Colon (tissue), 2 donors: Measurements from ENCODE around the gene YARS2.
"Not testable (repeated sequence)": the region's sequence is repeated elsewhere in the genome, so short reads cannot be mapped to it uniquely, and the experiment has no call there.

ENCODE experiments used
- FAIRE-seq: peaks from 2 replicates; lab custom pipeline; 2012; peaks lifted over from hg19 to GRCh38; lab: Jason Lieb, UNC
- donor health status: control.
- donor health status: control.

YARS2 gene

DNA sequence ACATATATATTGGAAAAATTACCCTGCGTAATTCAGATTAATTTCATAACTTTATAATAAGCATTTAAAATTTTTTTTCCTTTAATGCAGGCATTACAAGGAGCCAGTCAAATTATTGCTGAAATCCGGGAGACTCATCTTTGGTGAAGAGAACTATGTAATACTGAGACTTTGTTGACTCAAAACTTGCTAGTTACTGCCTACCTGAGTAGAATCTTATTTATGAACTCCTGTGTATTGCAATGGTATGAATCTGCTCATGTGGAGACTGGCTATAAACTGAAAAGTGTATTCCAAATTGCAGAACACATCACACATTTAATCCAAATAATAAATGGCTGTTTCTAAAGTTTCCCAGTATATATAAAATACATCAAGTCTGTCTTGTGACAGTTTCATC, 12.4 kb downstream of the YARS2 start:
- FAIRE-seq: no peak

DNA sequence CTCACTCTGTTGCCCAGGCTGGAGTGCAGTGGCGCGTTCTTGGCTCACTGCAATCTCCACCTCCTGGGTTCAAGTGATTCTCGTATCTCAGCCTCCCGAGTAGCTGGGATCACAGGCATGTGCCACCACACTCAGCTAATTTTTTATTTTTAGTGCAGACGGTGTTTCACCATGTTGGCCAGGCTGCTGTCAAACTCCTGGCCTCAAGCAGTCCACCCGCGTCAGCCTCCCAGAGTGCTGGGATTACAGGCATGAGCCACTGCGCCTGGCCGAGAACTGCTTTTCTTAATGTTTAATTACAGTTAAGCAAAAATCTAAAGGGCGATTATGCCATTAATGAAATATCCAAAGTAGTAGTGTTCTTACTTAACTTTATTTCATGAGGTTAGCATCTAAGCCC, 13.6 kb downstream of the YARS2 start:
- no peak for FAIRE-seq

DNA sequence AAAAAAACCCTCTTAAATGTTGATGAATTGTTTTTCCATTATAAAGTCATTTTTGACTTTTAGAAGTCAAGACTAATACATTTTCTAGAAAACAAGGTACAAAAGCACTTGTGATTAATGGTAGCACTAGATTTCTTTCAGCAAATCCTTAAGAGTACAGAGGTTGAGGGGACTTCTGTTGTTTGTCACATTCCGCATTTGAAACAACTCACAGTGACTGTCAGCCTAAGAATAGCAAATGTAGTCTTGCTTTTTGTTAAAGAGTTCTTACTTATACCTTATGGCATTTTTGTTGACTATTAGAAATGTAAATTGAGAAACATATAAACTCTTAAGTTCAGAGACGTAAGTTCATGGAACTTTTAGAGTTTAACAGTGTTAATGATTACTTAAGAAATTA, 16.4 kb downstream of the YARS2 start:
- no peak for FAIRE-seq

DNA sequence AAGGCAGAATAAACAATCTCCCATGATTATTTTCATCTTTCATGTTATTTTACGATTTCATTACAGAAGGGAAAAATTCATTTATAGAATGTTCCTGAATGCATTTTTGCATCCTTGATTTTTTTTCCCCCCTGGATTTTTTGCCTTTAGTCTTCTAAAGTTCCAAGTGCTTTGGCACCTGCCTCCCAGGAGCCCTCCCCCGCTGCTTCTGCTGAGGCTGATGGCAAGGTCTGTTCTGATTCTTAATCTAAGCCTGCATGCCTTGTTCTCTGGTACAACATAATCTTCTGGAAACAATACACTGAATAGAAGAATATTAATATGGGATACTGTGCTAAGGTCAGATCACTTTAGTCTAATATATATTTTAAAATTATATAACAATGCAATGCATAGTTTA, 18.0 kb downstream of the YARS2 start:
- FAIRE-seq: no peak

DNA sequence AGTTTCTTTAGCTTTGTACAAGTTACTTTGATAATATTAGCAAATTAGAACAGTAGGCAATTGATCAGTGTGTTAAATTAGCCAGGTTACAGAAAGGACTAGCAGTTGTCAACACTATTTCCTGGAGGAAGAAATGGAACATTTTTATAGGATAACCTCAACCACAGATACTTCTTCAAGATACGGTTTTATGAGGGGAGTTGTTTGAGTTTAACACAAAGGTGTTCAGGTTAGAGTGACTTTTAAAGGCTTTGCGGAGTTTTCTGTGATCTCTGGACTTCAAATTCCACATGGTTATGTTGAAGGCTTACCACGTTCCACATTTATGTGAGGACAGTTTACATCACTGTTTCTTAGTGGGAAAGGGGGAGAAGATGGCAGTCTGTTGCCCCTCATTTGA, 19.3 kb downstream of the YARS2 start:
- FAIRE-seq: no peak

DNA sequence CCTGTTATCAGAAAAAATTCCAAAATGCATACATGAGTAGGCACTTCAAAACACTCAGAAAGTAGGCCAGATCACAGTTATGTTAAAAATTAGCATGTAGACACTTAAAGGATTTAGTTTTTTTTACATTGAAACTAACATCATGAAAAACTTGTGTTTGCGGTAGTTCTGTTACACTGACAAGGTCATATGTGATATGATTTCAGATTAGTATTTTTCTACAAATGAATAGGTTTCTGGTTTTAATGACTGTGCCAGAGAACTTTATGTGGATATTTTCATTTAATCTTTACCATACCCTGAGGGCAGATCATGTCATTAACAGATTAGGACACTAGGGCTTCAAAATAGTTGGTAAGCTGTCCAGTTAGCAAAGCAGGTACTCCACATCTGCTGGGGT, 20.7 kb downstream of the YARS2 start:
- no peak for FAIRE-seq

DNA sequence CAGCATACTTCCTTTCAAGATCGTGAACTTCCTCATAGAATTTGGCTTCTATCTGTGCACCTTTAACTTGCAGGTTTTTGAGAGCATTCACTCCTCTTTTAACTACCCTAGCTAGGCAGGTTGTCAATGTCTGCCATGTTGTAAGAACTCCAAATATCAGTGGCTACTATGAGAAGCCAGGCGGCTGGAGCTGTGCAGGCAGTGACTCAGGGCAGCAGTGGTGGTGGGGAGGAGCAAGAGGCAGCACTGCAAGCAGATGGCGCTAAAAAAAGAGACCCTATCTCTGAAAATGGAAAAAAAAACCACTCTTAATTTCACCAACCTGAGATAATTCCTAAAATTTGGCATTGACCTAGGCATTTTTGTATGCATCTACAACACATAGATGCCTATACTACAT, 28.5 kb downstream of the YARS2 start:
- no peak for FAIRE-seq

DNA sequence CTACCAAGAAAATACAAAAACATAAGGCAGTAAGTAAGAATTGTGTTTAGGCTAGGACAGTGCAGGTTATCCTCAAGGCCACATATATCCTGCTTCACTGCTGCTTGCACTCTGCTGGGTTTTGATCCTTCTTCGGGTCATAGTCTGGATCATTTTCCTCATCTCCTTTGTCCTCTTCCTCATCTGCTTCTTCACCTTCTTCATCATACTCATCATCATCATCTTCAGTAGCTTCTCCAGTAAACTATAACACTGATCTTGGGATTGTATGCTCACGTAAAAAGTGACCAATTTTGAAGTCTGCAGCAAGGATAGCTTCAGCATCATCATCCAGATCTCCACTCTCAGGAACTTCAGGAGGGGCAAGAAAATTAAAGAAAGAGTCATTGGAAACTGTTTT, 29.4 kb downstream of the YARS2 start:
- FAIRE-seq: no peak

DNA sequence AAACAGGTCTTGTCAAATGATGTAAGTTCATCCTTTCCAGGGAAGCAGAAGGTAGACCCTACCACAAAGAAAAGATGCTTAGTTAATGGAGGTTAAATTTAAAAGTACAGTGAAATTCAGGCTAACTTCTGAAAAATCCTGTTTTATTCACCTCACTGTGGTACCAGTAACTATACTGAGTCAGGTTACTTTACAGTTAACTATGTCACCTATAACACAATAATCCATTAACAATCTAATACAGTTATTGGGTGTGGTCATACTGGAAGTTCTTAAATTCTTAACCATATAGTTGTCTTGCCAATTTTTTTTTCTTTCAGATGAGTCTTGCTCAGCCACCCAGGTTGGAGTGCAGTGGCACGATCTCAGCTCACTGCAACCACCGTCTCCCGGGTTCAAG, 30.4 kb downstream of the YARS2 start:
- peak; percentile 65 for FAIRE-seq

DNA sequence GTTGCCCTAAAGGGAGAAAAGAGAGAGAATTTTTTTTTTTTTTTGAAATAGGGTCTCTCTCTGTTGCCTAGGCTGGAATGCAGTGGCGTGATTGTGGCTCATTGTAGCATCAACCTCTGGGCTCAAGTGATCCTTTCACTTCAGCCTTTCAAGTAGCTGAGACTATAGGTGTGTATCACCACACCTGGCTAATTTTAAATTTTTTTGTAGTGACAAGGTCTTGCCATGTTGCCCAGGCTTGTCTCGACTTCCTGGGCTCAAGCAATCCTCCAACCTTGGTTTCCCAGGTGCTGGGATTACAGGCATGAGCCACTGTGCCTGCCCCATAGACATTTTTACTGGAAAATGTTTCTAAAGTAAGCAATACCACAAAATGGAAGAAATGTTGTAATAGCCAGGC, 36.8 kb downstream of the YARS2 start:
- no peak for FAIRE-seq

DNA sequence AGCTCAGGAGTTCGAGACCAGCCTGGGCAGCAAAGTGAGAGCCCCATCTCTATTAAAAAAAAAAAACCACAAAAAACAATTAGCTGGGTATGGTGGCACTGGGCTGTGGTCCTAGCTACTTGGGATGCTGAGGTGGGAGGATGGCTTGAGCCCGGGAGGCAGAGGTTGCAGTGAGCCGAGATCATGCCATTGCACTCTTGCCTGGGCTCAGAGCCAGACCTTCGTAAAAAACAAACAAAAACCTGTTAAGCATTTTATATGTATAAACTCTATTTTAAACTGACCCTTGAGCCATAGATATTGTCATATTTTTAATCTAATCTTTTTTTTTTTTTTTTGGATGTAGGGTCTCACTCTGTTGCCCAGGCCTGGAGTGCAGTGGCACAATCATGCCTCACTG, 40.9 kb downstream of the YARS2 start:
- no peak for FAIRE-seq

DNA sequence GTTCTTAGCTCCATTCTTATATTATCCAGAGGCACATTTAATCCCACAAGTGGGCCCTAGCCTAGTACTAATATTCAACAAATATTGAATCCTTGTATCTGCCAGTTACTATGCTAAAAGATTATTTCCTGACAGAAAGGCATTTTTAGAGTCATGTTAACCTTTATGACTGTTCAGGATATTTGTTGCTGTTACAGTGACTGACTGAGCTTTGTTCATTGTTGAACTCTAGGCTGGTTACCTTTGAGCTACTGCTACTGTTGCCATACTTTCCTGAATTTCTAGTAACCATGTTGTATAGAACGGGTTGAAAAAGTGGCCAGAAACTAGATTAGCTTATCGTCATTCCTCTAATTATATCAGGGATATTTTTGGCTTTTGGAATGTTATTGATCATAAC, 46.8 kb downstream of the YARS2 start:
- FAIRE-seq: no peak

DNA sequence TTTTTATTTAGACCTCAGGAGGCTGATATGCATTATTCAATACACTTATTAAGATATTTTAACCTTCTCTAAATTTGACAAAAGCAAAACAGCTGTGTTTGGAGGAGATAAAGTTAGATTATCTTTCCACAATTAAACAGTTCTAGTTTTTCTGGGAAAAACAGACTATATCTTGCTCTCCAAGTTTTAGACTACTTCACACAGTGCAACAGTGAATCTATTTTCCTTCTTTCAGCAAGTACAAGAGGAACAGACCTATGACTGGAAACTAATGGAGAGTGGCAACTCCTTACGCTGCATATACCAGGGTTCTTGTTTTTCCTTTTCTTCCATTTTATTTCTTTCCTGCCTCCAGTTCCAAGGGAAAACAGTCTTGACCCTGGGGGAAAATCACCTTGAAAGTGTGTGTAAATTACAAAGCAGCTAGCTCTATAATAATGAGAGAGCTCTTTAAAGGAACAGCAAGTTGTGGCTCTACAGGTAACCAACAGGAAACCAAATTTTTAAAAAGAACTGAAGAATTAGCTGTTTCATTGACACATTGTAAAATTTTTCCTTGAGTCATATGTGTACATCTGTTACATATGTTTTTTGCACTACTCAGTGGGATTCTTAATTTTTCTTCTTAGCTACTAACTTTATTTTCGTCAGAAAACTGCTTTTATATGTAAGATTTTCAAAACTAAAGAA, 49.2 kb downstream of the YARS2 start:
- no peak for FAIRE-seq

DNA sequence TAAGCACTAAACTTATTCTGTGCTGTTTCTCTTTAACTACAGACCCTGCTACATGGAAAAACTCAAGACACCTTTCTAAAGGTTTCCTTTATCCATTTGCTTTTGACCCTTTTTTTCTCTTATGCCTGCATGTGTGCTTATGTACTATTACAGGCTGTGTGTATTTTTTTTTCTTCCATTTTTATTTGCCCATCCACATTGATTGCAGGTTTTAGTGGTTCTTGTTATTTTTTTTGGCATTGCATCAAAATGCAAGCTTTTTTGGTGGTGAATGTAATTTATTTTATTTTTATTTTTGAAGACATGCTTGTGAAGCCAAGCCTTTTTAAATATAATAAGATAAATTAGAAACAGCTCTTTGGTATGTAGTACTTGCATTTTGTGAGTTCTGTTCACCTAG, 49.9 kb downstream of the YARS2 start:
- no peak for FAIRE-seq

DNA sequence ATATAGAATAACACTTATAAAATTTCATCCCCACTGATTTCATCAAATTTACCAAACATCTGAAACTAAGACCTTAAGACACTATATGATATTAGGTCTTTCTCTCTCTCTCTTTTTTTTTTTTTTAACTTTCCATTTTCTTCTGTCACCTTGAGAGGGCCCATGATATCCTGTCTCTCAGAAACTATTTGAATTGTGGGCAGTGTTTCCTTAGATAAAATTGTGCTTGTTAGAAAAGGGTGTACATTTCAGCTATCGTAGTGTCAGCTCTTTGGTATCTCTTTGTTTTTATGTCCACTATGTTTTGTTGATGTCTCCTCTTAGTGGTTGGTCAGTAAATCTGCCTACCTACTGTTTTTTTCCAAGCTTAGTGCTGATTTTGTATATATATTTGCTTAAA, 52.8 kb downstream of the YARS2 start:
- FAIRE-seq: no peak

DNA sequence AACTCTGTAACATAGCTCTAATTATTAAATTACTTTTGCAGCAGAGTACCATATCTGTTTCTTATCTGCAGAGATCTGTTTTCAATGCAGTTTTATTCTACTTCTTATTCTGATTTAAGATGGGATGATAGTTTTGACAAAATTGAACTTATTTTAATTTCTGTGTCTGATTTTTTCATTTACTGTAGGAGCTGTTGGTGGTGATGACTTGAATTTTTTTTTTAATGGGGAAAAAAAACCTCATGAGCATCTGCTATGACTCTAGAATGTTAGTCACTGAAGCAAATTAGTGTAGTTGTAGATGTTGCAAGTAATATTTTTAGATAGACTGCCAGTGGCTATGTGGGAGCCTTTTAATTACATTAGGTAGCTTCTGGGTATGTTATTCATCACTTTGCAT, 53.2 kb downstream of the YARS2 start:
- FAIRE-seq: no peak

DNA sequence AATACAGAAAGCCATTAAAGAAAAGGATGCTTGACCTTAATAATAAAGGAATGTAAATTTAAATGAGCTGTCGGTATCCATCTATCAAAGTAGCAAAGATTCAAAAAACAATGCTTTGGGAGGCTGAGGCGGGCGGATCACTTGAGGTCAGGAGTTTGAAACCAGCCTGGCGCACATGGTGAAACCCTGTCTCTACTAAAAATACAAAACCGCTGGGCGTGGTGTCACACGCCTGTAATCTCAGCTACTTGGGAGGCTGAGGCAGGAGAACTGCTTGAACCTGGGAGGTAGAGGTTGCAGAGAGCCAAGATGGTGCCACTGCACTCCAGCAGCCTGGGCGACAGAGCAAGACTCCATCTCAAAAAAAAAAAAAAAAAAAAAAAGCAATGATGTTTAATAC, 56.3 kb downstream of the YARS2 start:
- not testable (repeated sequence) for FAIRE-seq

DNA sequence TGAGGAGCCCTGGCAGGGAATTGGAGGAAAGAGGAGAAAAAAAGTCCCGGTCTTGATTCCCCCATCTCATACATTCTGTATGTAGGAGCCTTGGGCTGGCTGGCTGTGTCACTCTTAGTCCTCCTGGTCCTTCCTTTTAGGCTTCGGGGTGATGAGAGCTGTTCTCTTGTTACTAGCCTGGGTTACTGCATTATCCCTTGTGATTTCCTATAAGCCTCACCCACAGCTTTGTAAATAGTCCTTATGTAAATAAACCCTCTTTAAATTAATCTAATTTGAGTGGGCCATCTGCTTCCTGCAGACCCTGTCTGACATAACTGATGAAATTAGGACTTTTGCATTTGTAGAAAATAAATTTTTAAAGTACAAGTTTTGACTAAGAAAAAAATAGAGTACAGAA, 57.4 kb downstream of the YARS2 start:
- FAIRE-seq: no peak

DNA sequence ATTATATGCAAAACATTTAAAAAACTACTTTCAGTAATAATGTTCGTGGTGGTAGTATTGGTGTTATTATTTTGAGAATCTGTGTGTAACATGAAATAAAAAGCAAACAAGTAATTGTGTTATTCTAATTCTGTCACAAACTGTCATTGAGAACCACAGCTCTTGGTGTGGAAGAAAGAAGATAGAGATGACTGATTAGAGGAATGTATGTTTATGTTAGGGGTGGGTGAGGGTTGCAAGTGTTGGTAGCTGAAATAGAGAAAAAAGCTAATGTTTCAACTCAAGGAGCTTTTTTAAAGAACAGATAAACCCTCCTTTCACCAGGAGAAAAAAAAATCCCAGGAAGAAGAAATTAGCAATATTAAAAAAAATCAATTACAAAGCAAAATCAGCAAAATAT, 58.3 kb downstream of the YARS2 start:
- no peak for FAIRE-seq
